Body of pancreas (tissue), 4 donors: Measurements from ENCODE around the gene CBFA2T3. TPM values are rescaled to one million over a fixed set of nuclear protein-coding genes. Genes with fewer than 3 reads are reported as not detected.

Source experiments
- ATAC-seq: fragments of 150-250 bp; one replicate; pipeline ENCODE4 v1.9.1; 2016
- DNase-seq, 4 donors: peaks; one replicate each; pipeline ENCODE4 v3.0.0-alpha.2; 2019
- H3K27ac ChIP-seq, 4 donors: fragments of 200-600 bp; sonication (generic); 1 replicate in 3 of 4; 2 replicates in 1 of 4; pipeline versions ENCODE4 v1.5.1 to v1.6.1; 2016 to 2019; ENCODE audit warnings: mild to moderate bottlenecking in 1 of 4, mixed read lengths in 1 of 4, moderate library complexity in 1 of 4
- H3K27me3 ChIP-seq, 2 donors: fragments of 200-600 bp; sonication (generic); one replicate each; pipeline ENCODE4 v1.6.0; 2016; ENCODE audit warnings: mild to moderate bottlenecking in 1 of 2
- H3K36me3 ChIP-seq, 2 donors: fragments of 200-600 bp; sonication (generic); replicated peaks in 1 of 2; 2 replicates each; pipeline ENCODE4 v1.5.1; 2016; ENCODE audit warnings: low read depth in 2 of 2; ENCODE audit not compliant: insufficient read depth in 1 of 2
- H3K4me1 ChIP-seq: fragments of 200-600 bp; sonication (generic); one replicate; pipeline ENCODE4 v1.6.0; 2016
- H3K4me3 ChIP-seq, 2 donors: fragments of 200-600 bp; sonication (generic); 1 replicate in 1 of 2; 2 replicates in 1 of 2; pipeline ENCODE4 v1.5.1; 2016 to 2019
- H3K9me3 ChIP-seq, 3 donors: fragments of 200-600 bp; sonication (generic); 1 replicate in 2 of 3; 2 replicates in 1 of 3; pipeline ENCODE4 v1.5.1; 2016
- CTCF ChIP-seq, 7 experiments: fragments of 450-650 bp in 4 of 7; fragments of 200-600 bp in 3 of 7; sonication (generic) in 3 of 7; IDR thresholded peaks; one replicate each; pipeline ENCODE4 v1.5.1; 2016 to 2019; ENCODE audit warnings: antibody characterized with exemption in 7 of 7
- POLR2A ChIP-seq, 3 donors: fragments of 450-650 bp; IDR thresholded peaks; one replicate each; pipeline ENCODE4 v1.6.1; 2016; ENCODE audit warnings: antibody characterized with exemption in 3 of 3, mild to moderate bottlenecking in 2 of 3
- WGBS, 2 donors: methylation state at CpG; one replicate each; pipeline ENCODE4 v1.1.5; 2017; 5-methylcytosine and 5-hydroxymethylcytosine counted together
- intact Hi-C: fragments of 100-400 bp; cut with DNase I; formaldehyde crosslinking; loops from one replicate; pipeline ENCODE4 v1.15.1; 2023
- total RNA-seq, 2 donors: library from RNA; depleted of rRNA; stranded (reverse); fragments of >200 nt; gene quantifications; one replicate each; pipeline ENCODE4 v1.1.0, GENCODE V29; 2016

Gene CBFA2T3
- total RNA-seq, 2 donors from 2014 or later: 7.8 to 16.2 TPM

GRCh38 chr16:88899901-88900661 lies 76.9 kb downstream of the CBFA2T3 start:
- no peak for TF ChIP-seq POLR2A (IDR thresholded peaks at IDR 0.05)
- TF ChIP-seq CTCF (IDR thresholded peaks at IDR 0.05): no peak
- no peaks in the 10 kb centered on the region for H3K9me3 ChIP-seq
- DNase-seq: no peak
- no peak overlapping the region for H3K27ac ChIP-seq
- no peak for ATAC-seq
- H3K4me3 ChIP-seq: no peak overlapping the region
- 89 to 91% methylated on average over 14 to 39 of the region's 41 CpGs for WGBS, 2 donors
- no peaks in the 10 kb centered on the region for H3K4me1 ChIP-seq
- intact Hi-C loops: no loop called here
- no peaks in the 10 kb centered on the region for H3K27me3 ChIP-seq
- H3K36me3 ChIP-seq: no peaks in the 10 kb centered on the region

- no peak overlapping the region for H3K27ac ChIP-seq
- 88 to 91% methylated on average over 26 to 34 of the region's 34 CpGs for WGBS, 2 donors
- ATAC-seq (no peak), DNase-seq (no peak)
- H3K4me1 ChIP-seq: no peaks in the 10 kb centered on the region
- H3K27me3 ChIP-seq: no peaks in the 10 kb centered on the region
- H3K36me3 ChIP-seq: no peaks in the 10 kb centered on the region
- TF ChIP-seq POLR2A (IDR thresholded peaks at IDR 0.05): no peak
- no peak for TF ChIP-seq CTCF (IDR thresholded peaks at IDR 0.05)
- H3K4me3 ChIP-seq: no peak overlapping the region
- H3K9me3 ChIP-seq: no peaks in the 10 kb centered on the region
- intact Hi-C loops: no loop called here
These were observed 79.1 kb downstream of the CBFA2T3 start for GRCh38 chr16:88897696-88898425.

GRCh38 chr16:88896238-88897070 lies 80.6 kb downstream of the CBFA2T3 start:
- DNase-seq (no peak), ATAC-seq (no peak)
- no peak for TF ChIP-seq CTCF (IDR thresholded peaks at IDR 0.05)
- no peaks in the 10 kb centered on the region for H3K27me3 ChIP-seq
- intact Hi-C loops: no loop called here
- H3K4me3 ChIP-seq: no peak overlapping the region
- no peaks in the 10 kb centered on the region for H3K4me1 ChIP-seq
- H3K27ac ChIP-seq: no peak overlapping the region
- H3K36me3 ChIP-seq: peaks cover 0 to 2% of the 10 kb centered on the region in 2 donors
- H3K9me3 ChIP-seq: no peaks in the 10 kb centered on the region
- WGBS, 2 donors: 88 to 95% methylated on average over 26 to 56 of the region's 57 CpGs

- H3K36me3 ChIP-seq: peaks cover 0 to 2% of the 10 kb centered on the region in 2 donors
- TF ChIP-seq POLR2A (IDR thresholded peaks at IDR 0.05) (no peak), CTCF (IDR thresholded peaks at IDR 0.05) (no peak)
- no peaks in the 10 kb centered on the region for H3K9me3 ChIP-seq
- intact Hi-C loops: no loop called here
- no peak overlapping the region for H3K4me3 ChIP-seq
- H3K4me1 ChIP-seq: no peaks in the 10 kb centered on the region
- DNase-seq: no peak
- 90 to 95% methylated on average over 17 to 22 of the region's 22 CpGs for WGBS, 2 donors
- H3K27ac ChIP-seq: no peak overlapping the region
- no peaks in the 10 kb centered on the region for H3K27me3 ChIP-seq
- ATAC-seq: no peak
These were observed 81.7 kb downstream of the CBFA2T3 start for GRCh38 chr16:88895335-88895734.
